Aorta (tissue), 5 donors: ENCODE data around the gene ARHGAP28. TPM values are rescaled to one million over a fixed set of nuclear protein-coding genes. Genes with fewer than 3 reads are reported as not detected.

Experiments used
- ATAC-seq: fragments of 200-7000 bp; cut with Tn5 transposase; one replicate; pipeline ENCODE4 v1.9.1; 2022; ENCODE audit warnings: moderate library complexity; ENCODE audit not compliant: low FRiP score
- DNase-seq, 2 donors: peaks; one replicate each; pipeline ENCODE4 v3.0.0-alpha.2; 2020
- H3K27ac ChIP-seq, 2 donors: one replicate each; pipeline ENCODE4 v1.5.1; 2013; ENCODE audit warnings: low read length in 2 of 2, mild to moderate bottlenecking in 2 of 2, moderate library complexity in 2 of 2, control low read depth in 1 of 2, inconsistent platforms in 1 of 2, low read depth in 1 of 2
- H3K27me3 ChIP-seq, 2 donors: one replicate each; pipeline ENCODE4 v1.6.1; 2013; ENCODE audit warnings: control low read depth in 1 of 2, low read length in 1 of 2, mild to moderate bottlenecking in 1 of 2, moderate library complexity in 1 of 2; ENCODE audit not compliant: insufficient read depth in 2 of 2, control insufficient read depth in 1 of 2
- H3K36me3 ChIP-seq, 2 donors: one replicate each; pipeline ENCODE4 v1.6.1; 2013; ENCODE audit warnings: control low read depth in 1 of 2, low read length in 1 of 2, mild to moderate bottlenecking in 1 of 2; ENCODE audit not compliant: insufficient read depth in 2 of 2, control insufficient read depth in 1 of 2
- H3K4me1 ChIP-seq, 2 donors: one replicate each; pipeline ENCODE4 v1.6.1; 2013; ENCODE audit warnings: low read length in 2 of 2, control low read depth in 1 of 2, mild to moderate bottlenecking in 1 of 2, moderate library complexity in 1 of 2; ENCODE audit not compliant: insufficient read depth in 2 of 2, control insufficient read depth in 1 of 2
- H3K4me3 ChIP-seq, 2 donors: one replicate each; pipeline ENCODE4 v1.5.1; 2013; ENCODE audit warnings: low read length in 2 of 2, control low read depth in 1 of 2, mild to moderate bottlenecking in 1 of 2
- H3K9me3 ChIP-seq: one replicate; pipeline ENCODE4 v1.6.1; 2013; ENCODE audit warnings: mild to moderate bottlenecking, low read length; ENCODE audit not compliant: control insufficient read depth
- WGBS, 2 donors: extraction: QIAGEN DNeasy Blood & Tissue Kit; methylation state at CpG; one replicate each; pipeline ENCODE4 v1.1.7; 2013; 5-methylcytosine and 5-hydroxymethylcytosine counted together
- intact Hi-C, 2 donors: fragments of 100-400 bp; cut with DNase I; formaldehyde crosslinking; loops; one replicate each; pipeline versions ENCODE4 v1.14.2 to v1.15.0; 2022
- polyA plus RNA-seq, 2 donors: library from polyadenylated mRNA; stranded (reverse); fragments of 200-250 nt; gene quantifications; one replicate each; pipeline ENCODE4 v1.2.3, GENCODE V29; 2013
- total RNA-seq, 2 donors: library from RNA; stranded (reverse); fragmentation: NEBNext Ultra II Directional; extraction: Animal tissue kit (Norgen Biotek cat#: 25700); gene quantifications; one replicate each; pipeline ENCODE4 v1.2.1, GENCODE V29; 2021
- donor health status: healthy with polysubstance abuse.
- donor health status: Bipolar disorder and iron deficiency.
- donor health status: DM: no; HTN: no; CAD: no.
- donor health status: DM: no; HTN: no; CAD: no.
- donor health status: DM: yes; HTN: yes; CAD: no.

ARHGAP28 gene
- total and polyA plus RNA-seq, 4 donors, result 0.05 to 8.6 (median 3.0) TPM

DNA sequence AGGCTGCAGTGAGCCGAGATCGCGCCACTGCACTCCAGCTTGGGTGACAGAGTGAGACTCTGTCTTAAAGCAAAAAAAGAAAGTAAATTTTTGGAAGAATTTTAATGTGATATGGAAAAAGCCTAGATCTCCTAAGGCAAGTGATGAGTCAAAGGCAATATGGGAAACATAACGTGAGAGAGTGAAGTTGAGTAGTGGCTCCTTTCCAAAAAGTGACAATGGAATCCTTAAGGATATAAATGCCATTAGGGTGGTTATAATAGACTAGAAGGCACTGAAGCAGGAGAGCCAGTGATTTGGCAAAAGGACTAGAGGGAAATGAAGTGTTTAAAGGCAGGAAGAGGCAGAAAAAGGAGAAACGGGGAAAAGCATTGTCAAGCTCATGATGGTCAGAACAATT is 25.6 kb downstream of the ARHGAP28 start:
- DNase-seq (no peak), ATAC-seq (no peak)
- peaks cover 3% of the 10 kb centered on the region for H3K9me3 ChIP-seq
- H3K36me3 ChIP-seq, result no peaks in the 10 kb centered on the region
- intact Hi-C loops, result no loop called here
- no peak overlapping the region for H3K4me3 ChIP-seq
- 85 to 88% methylated on average over 5 of the region's 5 CpGs for WGBS, 2 donors
- no peak overlapping the region for H3K27ac ChIP-seq
- no peaks in the 10 kb centered on the region for H3K27me3 ChIP-seq
- H3K4me1 ChIP-seq, result no peaks in the 10 kb centered on the region

DNA sequence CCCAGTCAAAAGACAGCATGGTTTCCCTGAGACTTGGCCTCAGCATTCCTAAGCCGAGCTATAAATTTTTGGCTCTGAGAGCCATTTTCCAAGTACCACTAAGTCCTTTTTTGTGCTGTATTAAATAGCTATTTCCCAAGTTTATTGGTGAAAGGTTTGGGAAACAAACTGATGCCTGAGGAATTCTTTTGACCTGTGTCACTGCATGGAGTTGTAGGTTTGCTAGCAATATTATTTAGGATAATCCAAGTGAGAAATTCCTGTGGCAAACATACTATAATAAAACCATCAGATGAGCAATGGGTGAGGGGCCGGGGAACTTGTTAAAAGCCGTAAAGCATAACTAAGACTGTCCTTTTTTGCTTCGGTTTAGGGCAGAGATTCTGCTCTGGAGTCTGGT is 28.4 kb downstream of the ARHGAP28 start:
- Histone ChIP-seq H3K36me3 (no peaks in the 10 kb centered on the region), H3K27me3 (no peaks in the 10 kb centered on the region), H3K9me3 (peaks cover 2% of the 10 kb centered on the region), H3K27ac (no peak overlapping the region), H3K4me3 (no peak overlapping the region), H3K4me1 (no peaks in the 10 kb centered on the region)
- no peak for DNase-seq
- intact Hi-C loops, result no loop called here
- no peak for ATAC-seq
- 62 to 64% methylated on average over 4 of the region's 4 CpGs for WGBS, 2 donors

DNA sequence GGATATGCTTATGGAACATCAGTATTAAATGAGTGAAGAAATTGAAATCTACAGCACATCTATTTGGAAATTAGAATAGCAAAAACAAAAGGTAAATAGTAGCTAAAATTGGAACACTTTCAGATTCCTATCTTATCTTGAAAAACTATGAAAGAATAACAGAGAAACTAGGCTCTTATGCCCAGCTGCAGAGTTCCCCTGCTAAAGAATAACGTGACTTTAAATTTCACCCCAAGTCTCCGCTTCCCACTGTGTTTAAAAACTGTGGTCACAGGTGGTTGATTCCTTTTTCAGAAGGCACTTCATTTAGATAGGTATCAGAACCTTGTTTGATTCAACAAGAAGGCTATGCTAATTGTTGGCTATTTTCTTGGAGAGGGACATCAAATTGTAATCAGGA is 30.1 kb downstream of the ARHGAP28 start:
- intact Hi-C loops, result no loop called here
- H3K36me3 ChIP-seq, result no peaks in the 10 kb centered on the region
- no peaks in the 10 kb centered on the region for H3K27me3 ChIP-seq
- H3K4me1 ChIP-seq, result no peaks in the 10 kb centered on the region
- WGBS, 2 donors, result 5 to 34% methylated on average over 2 of the region's 2 CpGs
- H3K27ac ChIP-seq, result no peak overlapping the region
- H3K9me3 ChIP-seq, result peaks cover 2% of the 10 kb centered on the region
- no peak for DNase-seq
- no peak overlapping the region for H3K4me3 ChIP-seq
- ATAC-seq, result no peak

DNA sequence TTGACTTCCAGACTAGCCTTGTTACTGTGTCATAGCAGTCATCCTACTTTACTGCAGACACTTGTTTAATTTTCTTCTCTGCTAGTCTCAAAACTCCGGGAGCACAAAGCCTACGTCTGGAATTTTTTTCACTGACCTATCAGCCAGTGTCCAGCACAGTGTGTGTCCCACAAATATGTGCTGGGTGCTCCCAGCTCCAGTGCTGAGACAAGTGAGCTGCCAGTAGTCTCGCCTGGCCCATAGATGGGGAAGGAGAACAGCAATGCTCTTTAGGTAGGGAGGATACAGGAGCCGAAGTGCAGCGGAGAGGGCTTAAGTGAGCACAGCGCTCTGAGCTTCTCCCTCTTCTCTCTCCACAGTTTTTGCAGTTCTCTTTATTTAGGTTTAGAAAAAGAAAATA is 34.0 kb downstream of the ARHGAP28 start:
- Histone ChIP-seq H3K36me3 (no peaks in the 10 kb centered on the region), H3K27me3 (no peaks in the 10 kb centered on the region), H3K4me1 (no peaks in the 10 kb centered on the region), H3K4me3 (no peak overlapping the region), H3K27ac (no peak overlapping the region), H3K9me3 (no peaks in the 10 kb centered on the region)
- intact Hi-C loops, result no loop called here
- no peak for ATAC-seq
- 70 to 80% methylated on average over 6 of the region's 6 CpGs for WGBS, 2 donors
- DNase-seq, result no peak

DNA sequence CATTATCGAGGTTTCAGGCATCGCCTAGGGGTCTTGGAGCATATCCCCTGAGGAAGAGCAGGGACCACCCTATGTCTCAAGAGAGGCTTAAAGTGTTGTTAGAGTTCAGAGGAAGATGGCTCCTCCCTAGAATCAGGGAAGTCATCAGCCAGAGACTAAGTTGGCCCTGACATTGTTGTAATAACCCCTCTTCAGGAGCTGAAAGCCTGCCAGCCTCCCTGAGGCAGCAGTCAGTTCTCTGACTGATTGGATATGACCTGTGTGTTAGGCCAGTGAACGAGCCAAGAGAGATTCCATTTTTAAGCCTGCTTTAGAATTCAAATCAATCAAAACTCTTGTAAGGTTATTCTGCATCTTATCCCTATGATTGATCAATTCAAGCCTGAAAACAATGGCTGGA is 34.9 kb downstream of the ARHGAP28 start:
- no peak overlapping the region for H3K27ac ChIP-seq
- no peak for ATAC-seq
- intact Hi-C loops, result no loop called here

DNA sequence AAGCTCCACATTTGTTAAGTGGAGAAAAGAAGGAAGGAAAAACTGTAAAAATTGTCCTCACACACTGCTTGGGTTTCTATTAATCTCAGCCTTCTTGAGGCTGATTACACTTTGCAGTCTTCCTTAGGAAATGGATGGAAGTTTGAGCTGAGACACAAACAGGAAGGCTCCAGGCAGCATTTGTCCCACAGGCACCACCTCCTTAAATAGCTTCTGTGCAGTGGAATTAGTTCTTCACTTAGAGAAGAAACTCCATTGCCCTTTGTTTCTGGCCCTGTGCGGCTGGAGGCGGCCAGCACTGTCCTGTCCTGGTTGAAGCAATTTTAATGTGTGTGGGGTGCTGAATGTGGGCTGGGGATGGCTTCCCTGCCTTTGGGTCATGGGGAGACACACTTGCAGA is 44.3 kb downstream of the ARHGAP28 start:
- no peak for DNase-seq
- Histone ChIP-seq H3K4me3 (no peak overlapping the region), H3K27ac (no peak overlapping the region), H3K36me3 (no peaks in the 10 kb centered on the region), H3K4me1 (no peaks in the 10 kb centered on the region), H3K27me3 (no peaks in the 10 kb centered on the region), H3K9me3 (peaks cover 2% of the 10 kb centered on the region)
- 77 to 83% methylated on average over 2 of the region's 2 CpGs for WGBS, 2 donors
- intact Hi-C loops, result no loop called here
- ATAC-seq, result no peak

More for the DNA sequence above, 34.9 kb downstream of the ARHGAP28 start:
- Histone ChIP-seq H3K9me3 (no peaks in the 10 kb centered on the region), H3K4me3 (no peak overlapping the region), H3K4me1 (no peaks in the 10 kb centered on the region), H3K27me3 (no peaks in the 10 kb centered on the region), H3K36me3 (no peaks in the 10 kb centered on the region)
- 70 to 75% methylated on average over 3 of the region's 3 CpGs for WGBS, 2 donors
- no peak for DNase-seq

DNA sequence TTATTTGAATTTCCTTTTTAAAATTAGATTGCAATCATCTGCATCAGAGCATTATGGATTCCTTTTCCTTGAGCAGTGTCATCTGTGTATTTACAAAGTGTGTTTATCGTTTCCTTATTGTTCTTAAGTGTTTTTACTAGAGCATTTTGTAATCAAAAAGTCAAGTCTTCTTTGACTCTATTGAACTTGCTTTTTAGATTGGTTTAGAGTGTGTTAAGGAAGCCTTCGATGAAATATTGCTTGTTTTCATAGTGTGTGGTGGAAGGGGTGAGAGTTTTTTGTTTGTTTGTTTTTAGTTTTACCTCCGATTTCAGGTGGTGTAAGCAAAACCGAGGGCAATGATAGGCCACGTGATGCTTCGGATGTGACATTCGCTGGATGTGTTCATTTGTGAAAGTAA is 45.7 kb downstream of the ARHGAP28 start:
- Histone ChIP-seq H3K9me3 (peaks cover 2% of the 10 kb centered on the region), H3K36me3 (no peaks in the 10 kb centered on the region), H3K27ac (no peak overlapping the region), H3K27me3 (no peaks in the 10 kb centered on the region), H3K4me3 (no peak overlapping the region), H3K4me1 (no peaks in the 10 kb centered on the region)
- 83% methylated on average over 7 of the region's 7 CpGs for WGBS, 2 donors
- intact Hi-C loops, result no loop called here
- no peak for ATAC-seq
- DNase-seq, result no peak

DNA sequence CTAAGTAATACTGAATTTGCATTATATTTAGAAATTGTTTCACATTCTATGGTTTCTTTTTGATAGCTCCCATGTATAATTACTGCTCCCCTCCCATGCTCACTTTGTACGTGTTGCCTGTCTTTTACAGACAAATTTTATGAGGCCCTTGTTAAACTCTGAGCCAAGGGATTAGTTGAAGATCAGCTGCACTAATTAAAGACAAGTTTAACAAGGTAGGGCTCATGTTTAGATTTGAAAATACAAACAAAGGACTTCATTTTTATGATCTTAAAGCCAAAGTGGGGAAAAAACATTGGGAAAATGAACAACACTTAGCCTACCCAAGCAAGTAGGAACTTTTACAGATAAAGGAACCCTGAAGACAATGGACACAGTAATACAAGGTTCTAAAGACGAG is 46.2 kb downstream of the ARHGAP28 start:
- Histone ChIP-seq H3K4me1 (no peaks in the 10 kb centered on the region), H3K9me3 (peaks cover 2% of the 10 kb centered on the region), H3K36me3 (no peaks in the 10 kb centered on the region), H3K27ac (no peak overlapping the region), H3K27me3 (no peaks in the 10 kb centered on the region), H3K4me3 (no peak overlapping the region)
- ATAC-seq (no peak), DNase-seq (no peak)
- 76 to 81% methylated on average over 2 of the region's 2 CpGs for WGBS, 2 donors
- intact Hi-C loops, result no loop called here

DNA sequence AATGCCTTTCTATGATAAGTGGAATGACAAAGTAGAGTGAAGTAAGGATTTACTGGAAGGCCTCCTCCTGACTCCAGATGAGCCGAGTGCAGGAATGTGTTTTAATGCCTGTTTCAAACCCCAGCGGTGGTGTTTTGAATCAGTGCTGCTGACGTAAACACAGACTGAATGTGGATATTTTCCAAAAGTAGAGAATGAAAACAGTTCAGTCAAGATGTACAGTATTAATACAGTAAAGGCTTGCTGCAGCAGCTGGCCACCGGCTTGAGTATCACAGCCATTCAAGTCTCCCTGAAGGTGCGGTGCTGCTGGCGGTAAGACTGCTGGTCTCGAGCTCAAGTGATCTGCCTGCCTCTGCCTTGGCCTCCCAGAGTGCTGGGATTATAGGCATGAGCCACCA is 46.7 kb downstream of the ARHGAP28 start:
- no peak for DNase-seq
- Histone ChIP-seq H3K27me3 (no peaks in the 10 kb centered on the region), H3K27ac (no peak overlapping the region), H3K9me3 (peaks cover 2% of the 10 kb centered on the region), H3K4me1 (no peaks in the 10 kb centered on the region), H3K36me3 (no peaks in the 10 kb centered on the region), H3K4me3 (no peak overlapping the region)
- WGBS, 2 donors, result 70 to 71% methylated on average over 7 of the region's 7 CpGs
- intact Hi-C loops, result no loop called here
- ATAC-seq, result no peak
